ENCODE measurements around the gene TNRC18. TPM values are rescaled to one million over a fixed set of nuclear protein-coding genes. Genes with fewer than 3 reads are reported as not detected.

TNRC18 gene
- total and polyA plus RNA-seq, 9 of the 15 experiments (the other 6 are each of a cell fraction or from before 2014, with no cell fraction given) = 0.03 to 43.2 (median 18.0) TPM

GRCh38 chr7:5452937-5453540 lies 29.4 kb upstream of the TNRC18 start (continued):
- no peak for TF ChIP-seq E4F1 (CRISPR knock-in tag; IDR thresholded peaks at IDR 0.05; ENCODE audit: borderline replicate concordance)
- TF ChIP-seq KHSRP (IDR thresholded peaks at IDR 0.05) = peak; percentile 94
- TF ChIP-seq ZBTB12 (CRISPR knock-in tag; IDR thresholded peaks at IDR 0.05) = peak; percentile 65
- TF ChIP-seq FOXK2 (conservative IDR thresholded peaks at IDR 0.05 in 1 of 2, IDR thresholded peaks at IDR 0.05 in 1 of 2; ENCODE audit: low read depth in 2 of 2) = peak; percentile 43 to 46; a peak in 2 of 4 replicates
- peak in 1 of 2 experiments; percentile 12; a peak in 1 of 4 replicates for TF ChIP-seq HDAC1 (IDR thresholded peaks at IDR 0.05)
- no peak for TF ChIP-seq REST (IDR thresholded peaks at IDR 0.05; ENCODE audit: borderline replicate concordance)
- no peak for TF ChIP-seq REST (CRISPR knock-in tag; IDR thresholded peaks at IDR 0.05; ENCODE audit: low read depth)
- TF ChIP-seq USF1 (CRISPR knock-in tag; IDR thresholded peaks at IDR 0.05) = no peak
- TF ChIP-seq FOXO4 (CRISPR knock-in tag; IDR thresholded peaks at IDR 0.05) = no peak
- no peak for TF ChIP-seq MTF1 (CRISPR knock-in tag; IDR thresholded peaks at IDR 0.05; ENCODE audit: borderline replicate concordance)
- TF ChIP-seq SNAPC5 (CRISPR knock-in tag; IDR thresholded peaks at IDR 0.05) = no peak
- no peak for TF ChIP-seq ZNF282 (CRISPR knock-in tag; IDR thresholded peaks at IDR 0.05)
- no peak for TF ChIP-seq NFXL1 (CRISPR knock-in tag; IDR thresholded peaks at IDR 0.05)
